Measurements from ENCODE around the gene IL18R1.

DNA sequence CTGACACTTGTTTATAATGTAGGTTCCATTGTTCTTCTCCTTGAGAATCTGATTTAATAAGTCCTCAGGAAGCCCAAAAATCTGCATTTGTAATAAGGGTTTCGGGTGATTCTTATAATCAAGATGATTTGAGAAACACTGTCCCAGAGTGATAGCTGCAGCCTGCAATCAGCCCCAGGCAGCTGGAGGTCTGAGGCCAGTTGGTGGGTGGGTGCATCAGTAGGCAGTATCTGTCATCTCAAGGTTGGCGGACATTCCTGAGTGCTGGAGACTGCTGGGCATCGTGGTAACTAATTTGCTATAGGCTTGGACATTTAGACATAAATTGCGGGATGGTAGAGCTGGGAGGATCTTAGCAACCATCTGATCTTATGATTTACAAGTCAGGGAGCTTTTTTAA is 64.7 kb downstream of the IL18R1 start:
- TF ChIP-seq, protein P1, sequence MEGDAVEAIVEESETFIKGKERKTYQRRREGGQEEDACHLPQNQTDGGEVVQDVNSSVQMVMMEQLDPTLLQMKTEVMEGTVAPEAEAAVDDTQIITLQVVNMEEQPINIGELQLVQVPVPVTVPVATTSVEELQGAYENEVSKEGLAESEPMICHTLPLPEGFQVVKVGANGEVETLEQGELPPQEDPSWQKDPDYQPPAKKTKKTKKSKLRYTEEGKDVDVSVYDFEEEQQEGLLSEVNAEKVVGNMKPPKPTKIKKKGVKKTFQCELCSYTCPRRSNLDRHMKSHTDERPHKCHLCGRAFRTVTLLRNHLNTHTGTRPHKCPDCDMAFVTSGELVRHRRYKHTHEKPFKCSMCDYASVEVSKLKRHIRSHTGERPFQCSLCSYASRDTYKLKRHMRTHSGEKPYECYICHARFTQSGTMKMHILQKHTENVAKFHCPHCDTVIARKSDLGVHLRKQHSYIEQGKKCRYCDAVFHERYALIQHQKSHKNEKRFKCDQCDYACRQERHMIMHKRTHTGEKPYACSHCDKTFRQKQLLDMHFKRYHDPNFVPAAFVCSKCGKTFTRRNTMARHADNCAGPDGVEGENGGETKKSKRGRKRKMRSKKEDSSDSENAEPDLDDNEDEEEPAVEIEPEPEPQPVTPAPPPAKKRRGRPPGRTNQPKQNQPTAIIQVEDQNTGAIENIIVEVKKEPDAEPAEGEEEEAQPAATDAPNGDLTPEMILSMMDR (IDR thresholded peaks at IDR 0.05; ENCODE audit: low read depth, low read length): no peak
- TF ChIP-seq POLR2A (IDR thresholded peaks at IDR 0.05; ENCODE audit: extremely low read depth, insufficient read length): no peak
- no peak for TF ChIP-seq MAX (IDR thresholded peaks at IDR 0.05; ENCODE audit: low read depth, low read length)
